Uterus (tissue), 4 donors: ENCODE data around the gene WWC1. TPM values are rescaled to one million over a fixed set of nuclear protein-coding genes. Genes with fewer than 3 reads are reported as not detected.

Source experiments
- DNase-seq, 2 donors: peaks; one replicate each; pipeline ENCODE4 v3.0.0-alpha.2; 2019 to 2020
- H3K27ac ChIP-seq, 2 donors: fragments of 200-600 bp; sonication (generic); 1 replicate in 1 of 2; 2 replicates in 1 of 2; pipeline ENCODE4 v1.5.1; 2016 to 2018
- H3K27me3 ChIP-seq, 2 donors: fragments of 200-600 bp; sonication (generic); one replicate each; pipeline ENCODE4 v1.5.1; 2018 to 2019; ENCODE audit warnings: control low read depth in 1 of 2
- H3K36me3 ChIP-seq, 2 donors: fragments of 200-600 bp; sonication (generic); one replicate each; pipeline ENCODE4 v1.5.1; 2019; ENCODE audit warnings: control low read depth in 1 of 2
- H3K4me1 ChIP-seq, 2 donors: fragments of 200-600 bp; sonication (generic); one replicate each; pipeline ENCODE4 v1.5.1; 2018 to 2019; ENCODE audit warnings: control low read depth in 1 of 2
- H3K4me3 ChIP-seq, 2 donors: fragments of 200-600 bp; sonication (generic); 1 replicate in 1 of 2; 2 replicates in 1 of 2; pipeline ENCODE4 v1.5.1; 2018 to 2019; ENCODE audit warnings: mild to moderate bottlenecking in 1 of 2
- H3K9me3 ChIP-seq, 2 donors: fragments of 200-600 bp; sonication (generic); one replicate each; pipeline ENCODE4 v1.5.1; 2019; ENCODE audit warnings: control low read depth in 1 of 2
- CTCF ChIP-seq, 4 experiments: fragments of 200-600 bp in 2 of 4; fragments of 450-650 bp in 2 of 4; sonication (generic) in 2 of 4; IDR thresholded peaks; one replicate each; pipeline ENCODE4 v1.5.1; 2016 to 2019; ENCODE audit warnings: antibody characterized with exemption in 4 of 4, mild to moderate bottlenecking in 2 of 4, moderate library complexity in 1 of 4
- POLR2A ChIP-seq, 2 donors: fragments of 450-650 bp; IDR thresholded peaks; one replicate each; pipeline ENCODE4 v1.6.1; 2016; ENCODE audit warnings: antibody characterized with exemption in 2 of 2, mild to moderate bottlenecking in 1 of 2, moderate library complexity in 1 of 2
- intact Hi-C: fragments of 100-400 bp; cut with DNase I; formaldehyde crosslinking; loops from one replicate; pipeline ENCODE4 v1.15.1; 2023; ENCODE audit warnings: low total_unique reads
- total RNA-seq, 4 donors: library from RNA; depleted of rRNA in 3 of 4; stranded (reverse); fragments of >200 nt in 3 of 4; gene quantifications; one replicate each; pipeline versions ENCODE4 v1.1.0 to v1.2.4, GENCODE V29; 2014 to 2023
- donor health status: DM: yes; HTN: yes; CAD: no.

The WWC1 gene
- total RNA-seq, 4 donors from 2014 or later, result under 0.01 to 8.7 (median 1.9) TPM; not detected in 1

- intact Hi-C loops, result no loop called here
- no peak overlapping the region for H3K27ac ChIP-seq
Measured at GRCh38 chr5:168401226-168401625, 109.8 kb downstream of the WWC1 start.

GRCh38 chr5:168401880-168402279 lies 110.4 kb downstream of the WWC1 start:
- no peaks in the 10 kb centered on the region for H3K36me3 ChIP-seq
- no peak for DNase-seq
- H3K27ac ChIP-seq, result no peak overlapping the region
- no peak overlapping the region for H3K4me3 ChIP-seq
- TF ChIP-seq CTCF (IDR thresholded peaks at IDR 0.05) (no peak), POLR2A (IDR thresholded peaks at IDR 0.05) (no peak)
- H3K9me3 ChIP-seq, result no peaks in the 10 kb centered on the region
- no peaks in the 10 kb centered on the region for H3K4me1 ChIP-seq
- H3K27me3 ChIP-seq, result no peaks in the 10 kb centered on the region
- intact Hi-C loops, result no loop called here

More at GRCh38 chr5:168401226-168401625, 109.8 kb downstream of the WWC1 start:
- TF ChIP-seq CTCF (IDR thresholded peaks at IDR 0.05) (no peak), POLR2A (IDR thresholded peaks at IDR 0.05) (no peak)
- Histone ChIP-seq H3K36me3 (no peaks in the 10 kb centered on the region), H3K4me1 (no peaks in the 10 kb centered on the region), H3K9me3 (no peaks in the 10 kb centered on the region), H3K4me3 (no peak overlapping the region), H3K27me3 (no peaks in the 10 kb centered on the region)
- no peak for DNase-seq

- H3K27ac ChIP-seq, result no peak overlapping the region
- no peaks in the 10 kb centered on the region for H3K9me3 ChIP-seq
- no peak for DNase-seq
- intact Hi-C loops, result no loop called here
- no peaks in the 10 kb centered on the region for H3K27me3 ChIP-seq
- H3K4me1 ChIP-seq, result no peaks in the 10 kb centered on the region
- no peak overlapping the region for H3K4me3 ChIP-seq
- TF ChIP-seq POLR2A (IDR thresholded peaks at IDR 0.05) (no peak), CTCF (IDR thresholded peaks at IDR 0.05) (no peak)
- no peaks in the 10 kb centered on the region for H3K36me3 ChIP-seq
Measured at GRCh38 chr5:168404365-168404764, 112.9 kb downstream of the WWC1 start.

GRCh38 chr5:168407211-168407610 lies 115.8 kb downstream of the WWC1 start:
- DNase-seq, result no peak
- intact Hi-C loops, result no loop called here
- no peak for TF ChIP-seq POLR2A (IDR thresholded peaks at IDR 0.05)
- no peak for TF ChIP-seq CTCF (IDR thresholded peaks at IDR 0.05)
- Histone ChIP-seq H3K4me1 (no peaks in the 10 kb centered on the region), H3K27ac (no peak overlapping the region), H3K27me3 (no peaks in the 10 kb centered on the region), H3K4me3 (no peak overlapping the region), H3K9me3 (no peaks in the 10 kb centered on the region), H3K36me3 (no peaks in the 10 kb centered on the region)

GRCh38 chr5:168408561-168409305 lies 117.3 kb downstream of the WWC1 start:
- no peaks in the 10 kb centered on the region for H3K27me3 ChIP-seq
- intact Hi-C loops, result no loop called here
- no peak overlapping the region for H3K27ac ChIP-seq
- DNase-seq, result no peak
- H3K4me1 ChIP-seq, result no peaks in the 10 kb centered on the region
- H3K36me3 ChIP-seq, result no peaks in the 10 kb centered on the region
- TF ChIP-seq POLR2A (IDR thresholded peaks at IDR 0.05), result no peak
- TF ChIP-seq CTCF (IDR thresholded peaks at IDR 0.05), result no peak
- H3K9me3 ChIP-seq, result no peaks in the 10 kb centered on the region
- no peak overlapping the region for H3K4me3 ChIP-seq
